ENCODE data around the gene MRPL3. TPM values are rescaled to one million over a fixed set of nuclear protein-coding genes. Genes with fewer than 3 reads are reported as not detected.

MRPL3 gene
- total RNA-seq, 1 donor from 2014 or later, result 37.1 TPM

DNA sequence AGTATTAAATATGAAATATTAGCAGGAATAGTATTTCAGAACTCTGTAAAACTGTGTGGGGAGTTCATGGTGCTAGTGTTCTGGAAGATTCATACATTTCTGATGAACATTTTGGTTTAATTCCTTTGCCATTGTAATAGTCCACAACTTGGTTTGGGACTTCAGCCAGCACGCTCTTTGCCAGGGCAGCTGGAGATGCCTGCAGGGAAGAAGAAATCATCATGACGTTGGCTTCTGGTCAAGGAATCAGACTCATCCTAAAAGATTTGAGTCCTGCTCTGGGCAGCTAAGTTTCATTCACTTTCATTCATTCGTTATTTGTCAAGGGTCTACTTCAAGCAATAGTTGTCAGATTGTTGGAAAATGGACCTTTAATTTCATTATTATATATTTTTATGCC, 32.4 kb upstream of the MRPL3 start:
- no peak for DNase-seq (ENCODE audit: low spot score)
- Mint-ChIP-seq H3K4me3 (ENCODE audit: unreplicated experiment) (no peak overlapping the region), H3K27me3 (ENCODE audit: unreplicated experiment) (no peaks in the 10 kb centered on the region), H3K27ac (ENCODE audit: unreplicated experiment) (no peak overlapping the region), H3K9me3 (ENCODE audit: unreplicated experiment) (no peaks in the 10 kb centered on the region), H3K4me1 (ENCODE audit: unreplicated experiment) (no peaks in the 10 kb centered on the region), H3K36me3 (ENCODE audit: low read depth, unreplicated experiment) (no peaks in the 10 kb centered on the region)
- no peak for TF ChIP-seq CTCF (IDR thresholded peaks at IDR 0.05; ENCODE audit: unreplicated experiment)

- TF ChIP-seq CTCF (IDR thresholded peaks at IDR 0.05; ENCODE audit: unreplicated experiment), result no peak
- Mint-ChIP-seq H3K27me3 (ENCODE audit: unreplicated experiment) (no peaks in the 10 kb centered on the region), H3K4me3 (ENCODE audit: unreplicated experiment) (no peak overlapping the region), H3K36me3 (ENCODE audit: low read depth, unreplicated experiment) (no peaks in the 10 kb centered on the region), H3K9me3 (ENCODE audit: unreplicated experiment) (no peaks in the 10 kb centered on the region), H3K27ac (ENCODE audit: unreplicated experiment) (no peak overlapping the region), H3K4me1 (ENCODE audit: unreplicated experiment) (no peaks in the 10 kb centered on the region)
- DNase-seq (ENCODE audit: low spot score), result no peak
These were observed 29.9 kb upstream of the MRPL3 start for GRCh38 chr3:131532645-131533044.

- H3K9me3 Mint-ChIP-seq (ENCODE audit: unreplicated experiment), result no peaks in the 10 kb centered on the region
- no peaks in the 10 kb centered on the region for H3K4me1 Mint-ChIP-seq (ENCODE audit: unreplicated experiment)
- no peak overlapping the region for H3K4me3 Mint-ChIP-seq (ENCODE audit: unreplicated experiment)
- no peaks in the 10 kb centered on the region for H3K36me3 Mint-ChIP-seq (ENCODE audit: low read depth, unreplicated experiment)
- TF ChIP-seq CTCF (IDR thresholded peaks at IDR 0.05; ENCODE audit: unreplicated experiment), result no peak
- H3K27ac Mint-ChIP-seq (ENCODE audit: unreplicated experiment), result no peak overlapping the region
- no peak for DNase-seq (ENCODE audit: low spot score)
- H3K27me3 Mint-ChIP-seq (ENCODE audit: unreplicated experiment), result no peaks in the 10 kb centered on the region
These were observed 28.1 kb upstream of the MRPL3 start for GRCh38 chr3:131530843-131531242.

DNA sequence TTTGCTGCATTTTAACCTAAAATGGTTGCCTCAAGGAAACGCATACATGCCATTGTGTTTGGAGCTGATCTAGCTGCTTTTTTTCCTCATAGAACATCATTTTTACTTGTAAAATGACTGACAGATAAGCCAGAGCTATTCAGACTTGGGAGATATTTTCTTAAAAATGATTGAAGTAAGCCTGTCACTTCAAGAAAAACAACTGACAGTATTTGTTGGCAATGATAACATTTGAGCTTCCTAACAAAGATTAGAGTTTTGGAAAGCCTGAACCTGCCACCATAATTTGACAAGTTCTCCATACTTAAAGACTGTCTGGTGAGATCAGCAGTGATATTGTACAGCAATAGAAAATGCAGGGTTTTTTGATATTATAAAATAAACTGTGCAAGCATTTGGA, 27.6 kb upstream of the MRPL3 start:
- no peaks in the 10 kb centered on the region for H3K36me3 Mint-ChIP-seq (ENCODE audit: low read depth, unreplicated experiment)
- no peak for DNase-seq (ENCODE audit: low spot score)
- no peaks in the 10 kb centered on the region for H3K27me3 Mint-ChIP-seq (ENCODE audit: unreplicated experiment)
- no peak overlapping the region for H3K27ac Mint-ChIP-seq (ENCODE audit: unreplicated experiment)
- H3K9me3 Mint-ChIP-seq (ENCODE audit: unreplicated experiment), result no peaks in the 10 kb centered on the region
- TF ChIP-seq CTCF (IDR thresholded peaks at IDR 0.05; ENCODE audit: unreplicated experiment), result no peak
- no peaks in the 10 kb centered on the region for H3K4me1 Mint-ChIP-seq (ENCODE audit: unreplicated experiment)
- no peak overlapping the region for H3K4me3 Mint-ChIP-seq (ENCODE audit: unreplicated experiment)

GRCh38 chr3:131526801-131527347, 24.1 kb upstream of the MRPL3 start:
- no peaks in the 10 kb centered on the region for H3K4me1 Mint-ChIP-seq (ENCODE audit: unreplicated experiment)

More at GRCh38 chr3:131526801-131527347, 24.1 kb upstream of the MRPL3 start:
- no peaks in the 10 kb centered on the region for H3K36me3 Mint-ChIP-seq (ENCODE audit: low read depth, unreplicated experiment)
- no peak for TF ChIP-seq CTCF (IDR thresholded peaks at IDR 0.05; ENCODE audit: unreplicated experiment)
- no peaks in the 10 kb centered on the region for H3K9me3 Mint-ChIP-seq (ENCODE audit: unreplicated experiment)
- H3K27me3 Mint-ChIP-seq (ENCODE audit: unreplicated experiment), result no peaks in the 10 kb centered on the region
- peak; percentile 26 for DNase-seq (ENCODE audit: low spot score)
- no peak overlapping the region for H3K27ac Mint-ChIP-seq (ENCODE audit: unreplicated experiment)
- no peak overlapping the region for H3K4me3 Mint-ChIP-seq (ENCODE audit: unreplicated experiment)

All from endothelial cell (in vitro differentiated cells).